K562 (cell line): ENCODE data around the gene LPCAT3. TPM values are rescaled to one million over a fixed set of nuclear protein-coding genes. Genes with fewer than 3 reads are reported as not detected.

Source experiments
- CCAR2 ChIP-seq: fragments of 200-400 bp; formaldehyde crosslinking; IDR thresholded peaks from 2 replicates; pipeline ENCODE4 v1.6.1; 2017; ENCODE audit warnings: mild to moderate bottlenecking, low read depth, low read length
- CHD4 ChIP-seq: fragments of 200-600 bp; sonication (generic); IDR thresholded peaks from 3 replicates; pipeline ENCODE4 v1.6.1; 2012; ENCODE audit warnings: low read depth, mild to moderate bottlenecking, mixed read lengths, low read length, inconsistent platforms; ENCODE audit not compliant: insufficient read depth, insufficient replicate concordance, poor library complexity, severe bottlenecking
- DIDO1 ChIP-seq: fragments of 450-650 bp; IDR thresholded peaks from 2 replicates; pipeline ENCODE4 v1.6.1; 2016; ENCODE audit warnings: low read depth, missing biosample characterization, missing genetic modification characterization
- DNMT1 ChIP-seq: fragments of 450-650 bp; IDR thresholded peaks from 2 replicates; pipeline ENCODE4 v1.6.1; 2016; ENCODE audit warnings: antibody characterized with exemption, mild to moderate bottlenecking
- ELF1 ChIP-seq: fragments of 200-800 bp; sonication (Bioruptor generic); IDR thresholded peaks from 2 replicates; pipeline ENCODE4 v1.6.1; 2016; ENCODE audit warnings: missing genetic modification characterization, missing compliant biosample characterization
- ESRRB ChIP-seq: fragments of 250-450 bp; sonication (Bioruptor Pico); IDR thresholded peaks from 2 replicates; pipeline ENCODE4 v1.5.0; 2020; ENCODE audit warnings: mild to moderate bottlenecking, moderate library complexity, borderline replicate concordance
- ILK ChIP-seq: fragments of 450-650 bp; IDR thresholded peaks from 2 replicates; pipeline ENCODE4 v1.6.1; 2016; ENCODE audit warnings: missing genetic modification characterization, low read depth, mild to moderate bottlenecking, missing compliant biosample characterization, moderate library complexity, borderline replicate concordance
- NCOA1 ChIP-seq: fragments of 450-650 bp; IDR thresholded peaks from 2 replicates; pipeline ENCODE4 v1.6.1; 2016; ENCODE audit warnings: low read depth
- PCBP1 ChIP-seq: fragments of 200-400 bp; formaldehyde crosslinking; IDR thresholded peaks from 2 replicates; pipeline ENCODE4 v1.6.1; 2018; ENCODE audit warnings: mild to moderate bottlenecking, low read depth, low read length; ENCODE audit not compliant: poor library complexity, severe bottlenecking
- POLR2H ChIP-seq: IDR thresholded peaks from 2 replicates; pipeline ENCODE4 v1.6.1; 2016; ENCODE audit warnings: missing genetic modification characterization, low read depth, mild to moderate bottlenecking, control low read depth, missing compliant biosample characterization, moderate library complexity
- POU5F1 ChIP-seq: fragments of 150-350 bp; IDR thresholded peaks from 2 replicates; pipeline ENCODE4 v1.6.1; 2014; ENCODE audit warnings: borderline replicate concordance, low read length, low read depth, mild to moderate bottlenecking; ENCODE audit not compliant: partially characterized antibody
- PTBP1 ChIP-seq: fragments of 200-400 bp; formaldehyde crosslinking; IDR thresholded peaks from 2 replicates; pipeline ENCODE4 v1.6.1; 2017; ENCODE audit warnings: low read depth, low read length
- PTRF ChIP-seq: fragments of 450-650 bp; IDR thresholded peaks from 2 replicates; pipeline ENCODE4 v1.6.1; 2016; ENCODE audit warnings: mild to moderate bottlenecking, missing genetic modification characterization, missing compliant biosample characterization
- SPI1 ChIP-seq: IDR thresholded peaks from 2 replicates; pipeline ENCODE4 v1.6.1; 2011; ENCODE audit warnings: low read depth, low read length, control low read depth, borderline replicate concordance
- XRCC3 ChIP-seq: fragments of 450-650 bp; IDR thresholded peaks from 2 replicates; pipeline ENCODE4 v1.6.1; 2017; ENCODE audit warnings: mild to moderate bottlenecking, moderate library complexity
- ZNF384 ChIP-seq: IDR thresholded peaks from 2 replicates; pipeline ENCODE4 v1.6.1; 2012; ENCODE audit warnings: low read depth, low read length, improper control_type of control experiment
- ZNF644 ChIP-seq: fragments of 200-800 bp; sonication (Bioruptor generic); IDR thresholded peaks from 2 replicates; pipeline ENCODE4 v1.6.1; 2016; ENCODE audit warnings: low read depth, missing genetic modification characterization, missing compliant biosample characterization
- ZNF76 ChIP-seq: fragments of 250-450 bp; sonication (Bioruptor Pico); IDR thresholded peaks from 2 replicates; pipeline ENCODE4 v1.4.0; 2020; ENCODE audit warnings: mild to moderate bottlenecking, moderate library complexity, borderline replicate concordance
- ZNF766 ChIP-seq: fragments of 200-800 bp; sonication (Bioruptor generic); conservative IDR thresholded peaks from 2 replicates; pipeline ENCODE4 v1.6.1; 2016; ENCODE audit warnings: missing genetic modification characterization, missing compliant biosample characterization
- polyA plus RNA-seq, 8 experiments: library from polyadenylated mRNA; depleted of rRNA in 4 of 8; stranded (reverse) in 5 of 8; unstranded in 3 of 8; fragments of >200 nt; fragmentation: Nextera tagmentation in 2 of 8; fragmentation: Illumina TruSeq in 1 of 8; extraction: Ambion mirVana in 2 of 8; extraction: Trizol in 1 of 8; gene quantifications; 2 replicates each; pipeline versions ENCODE4 v1.2.1 to v1.2.3, GENCODE V29; 2011 to 2014; ENCODE audit warnings: inconsistent platforms in 1 of 8, missing spikeins in 1 of 8
- total RNA-seq, 7 experiments: library from RNA; depleted of rRNA in 6 of 7; stranded (reverse); fragments of >200 nt in 6 of 7; fragmentation: Illumina TruSeq in 2 of 7; extraction: Trizol in 2 of 7; gene quantifications; 2 replicates each; pipeline versions ENCODE4 v1.2.1 to v1.2.3, GENCODE V29; 2011 to 2021; ENCODE audit warnings: low replicate concordance in 1 of 7
- TF ChIP-seq, protein P1 (sequence below): fragments of 250-450 bp; sonication (Bioruptor Pico); IDR thresholded peaks from 2 replicates; pipeline ENCODE4 v1.5.1; 2021; ENCODE audit warnings: mild to moderate bottlenecking
- TF ChIP-seq, protein P2 (sequence below): sonication (generic); formaldehyde crosslinking; IDR thresholded peaks from 2 replicates; pipeline ENCODE4 v1.8.1; 2023; ENCODE audit warnings: mild to moderate bottlenecking, missing genetic modification reagents, moderate library complexity
- TF ChIP-seq, protein P3 (sequence below): fragments of 450-650 bp; conservative IDR thresholded peaks from 2 replicates; pipeline ENCODE4 v1.6.1; 2016; ENCODE audit warnings: missing genetic modification characterization, low read depth, mild to moderate bottlenecking, missing compliant biosample characterization, moderate library complexity
- TF ChIP-seq, protein P4 (sequence below): IDR thresholded peaks from 2 replicates; pipeline ENCODE4 v1.6.1; 2012; ENCODE audit warnings: low read depth, low read length, improper control_type of control experiment, borderline replicate concordance

Gene LPCAT3
- total and polyA plus RNA-seq, 9 of the 15 experiments (the other 6 are each of a cell fraction or from before 2014, with no cell fraction given): 4.9 to 52.5 (median 25.3) TPM

DNA sequence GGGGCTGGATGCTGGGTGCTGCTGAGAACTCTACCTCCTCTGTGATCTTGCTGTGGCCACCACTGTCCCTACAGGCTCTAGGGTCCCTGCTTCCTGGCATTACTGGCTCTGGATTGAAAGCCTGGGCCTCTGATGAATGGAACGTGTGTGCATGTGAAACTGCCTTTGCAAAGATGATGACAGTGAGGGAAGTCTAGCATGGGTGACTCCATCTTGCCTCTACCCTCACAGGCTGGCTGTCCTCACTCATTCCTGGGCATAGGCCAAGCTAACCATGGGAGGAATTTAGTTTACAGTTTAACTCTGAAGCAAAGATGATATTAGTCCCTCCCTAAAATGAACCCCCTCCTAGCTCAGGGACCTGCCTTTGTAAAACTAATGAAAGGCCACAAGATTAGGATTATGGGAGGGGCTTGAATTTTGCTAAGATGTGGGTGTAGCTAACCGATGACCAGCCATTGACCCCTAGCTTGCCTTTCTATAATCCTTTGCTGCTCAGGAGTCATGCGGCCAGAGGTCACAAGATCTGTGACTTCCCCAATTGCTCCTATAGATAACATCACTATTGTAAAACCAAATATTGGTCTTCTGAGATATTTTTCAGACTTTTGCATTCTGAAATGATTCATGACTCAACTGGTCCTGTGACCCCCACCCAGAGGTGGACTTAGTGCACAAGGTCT lies 40.0 kb upstream of the LPCAT3 start (continued):
- TF ChIP-seq ZNF384 (no peak), NCOA1 (no peak), ILK (no peak), POU5F1 (no peak), DIDO1 (peak; percentile 47; the same call in 1 of the 2 replicates), DNMT1 (no peak), CCAR2 (no peak), PTBP1 (no peak), PTRF (peak; percentile 90), ESRRB (no peak), CHD4 (no peak), XRCC3 (no peak), ELF1 (no peak), ZNF76 (CRISPR knock-in tag) (peak; percentile 94; the same call in 1 of the 2 replicates), ZNF766 (CRISPR knock-in tag) (peak; percentile 72; the same call in 1 of the 2 replicates), SPI1 (peak; percentile 66), POLR2H (tag) (no peak), PCBP1 (no peak), ZNF644 (peak; percentile 86)
- TF ChIP-seq, protein P1, sequence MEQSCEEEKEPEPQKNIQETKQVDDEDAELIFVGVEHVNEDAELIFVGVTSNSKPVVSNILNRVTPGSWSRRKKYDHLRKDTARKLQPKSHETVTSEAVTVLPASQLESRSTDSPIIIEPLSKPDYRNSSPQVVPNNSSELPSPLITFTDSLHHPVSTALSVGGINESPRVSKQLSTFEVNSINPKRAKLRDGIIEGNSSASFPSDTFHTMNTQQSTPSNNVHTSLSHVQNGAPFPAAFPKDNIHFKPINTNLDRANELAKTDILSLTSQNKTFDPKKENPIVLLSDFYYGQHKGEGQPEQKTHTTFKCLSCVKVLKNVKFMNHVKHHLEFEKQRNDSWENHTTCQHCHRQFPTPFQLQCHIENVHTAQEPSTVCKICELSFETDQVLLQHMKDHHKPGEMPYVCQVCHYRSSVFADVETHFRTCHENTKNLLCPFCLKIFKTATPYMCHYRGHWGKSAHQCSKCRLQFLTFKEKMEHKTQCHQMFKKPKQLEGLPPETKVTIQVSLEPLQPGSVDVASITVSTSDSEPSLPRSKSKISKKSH (CRISPR knock-in tag): no peak
- TF ChIP-seq, protein P2, sequence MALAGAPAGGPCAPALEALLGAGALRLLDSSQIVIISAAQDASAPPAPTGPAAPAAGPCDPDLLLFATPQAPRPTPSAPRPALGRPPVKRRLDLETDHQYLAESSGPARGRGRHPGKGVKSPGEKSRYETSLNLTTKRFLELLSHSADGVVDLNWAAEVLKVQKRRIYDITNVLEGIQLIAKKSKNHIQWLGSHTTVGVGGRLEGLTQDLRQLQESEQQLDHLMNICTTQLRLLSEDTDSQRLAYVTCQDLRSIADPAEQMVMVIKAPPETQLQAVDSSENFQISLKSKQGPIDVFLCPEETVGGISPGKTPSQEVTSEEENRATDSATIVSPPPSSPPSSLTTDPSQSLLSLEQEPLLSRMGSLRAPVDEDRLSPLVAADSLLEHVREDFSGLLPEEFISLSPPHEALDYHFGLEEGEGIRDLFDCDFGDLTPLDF: no peak
- TF ChIP-seq, protein P3, sequence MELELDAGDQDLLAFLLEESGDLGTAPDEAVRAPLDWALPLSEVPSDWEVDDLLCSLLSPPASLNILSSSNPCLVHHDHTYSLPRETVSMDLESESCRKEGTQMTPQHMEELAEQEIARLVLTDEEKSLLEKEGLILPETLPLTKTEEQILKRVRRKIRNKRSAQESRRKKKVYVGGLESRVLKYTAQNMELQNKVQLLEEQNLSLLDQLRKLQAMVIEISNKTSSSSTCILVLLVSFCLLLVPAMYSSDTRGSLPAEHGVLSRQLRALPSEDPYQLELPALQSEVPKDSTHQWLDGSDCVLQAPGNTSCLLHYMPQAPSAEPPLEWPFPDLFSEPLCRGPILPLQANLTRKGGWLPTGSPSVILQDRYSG: peak; percentile 93
- TF ChIP-seq, protein P4, sequence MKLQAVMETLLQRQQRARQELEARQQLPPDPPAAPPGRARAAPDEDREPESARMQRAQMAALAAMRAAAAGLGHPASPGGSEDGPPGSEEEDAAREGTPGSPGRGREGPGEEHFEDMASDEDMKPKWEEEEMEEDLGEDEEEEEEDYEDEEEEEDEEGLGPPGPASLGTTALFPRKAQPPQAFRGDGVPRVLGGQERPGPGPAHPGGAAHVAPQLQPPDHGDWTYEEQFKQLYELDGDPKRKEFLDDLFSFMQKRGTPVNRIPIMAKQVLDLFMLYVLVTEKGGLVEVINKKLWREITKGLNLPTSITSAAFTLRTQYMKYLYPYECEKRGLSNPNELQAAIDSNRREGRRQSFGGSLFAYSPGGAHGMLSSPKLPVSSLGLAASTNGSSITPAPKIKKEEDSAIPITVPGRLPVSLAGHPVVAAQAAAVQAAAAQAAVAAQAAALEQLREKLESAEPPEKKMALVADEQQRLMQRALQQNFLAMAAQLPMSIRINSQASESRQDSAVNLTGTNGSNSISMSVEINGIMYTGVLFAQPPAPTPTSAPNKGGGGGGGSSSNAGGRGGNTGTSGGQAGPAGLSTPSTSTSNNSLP: no peak
